A549 (cell line): ENCODE results near the gene SBF2. TPM values are rescaled to one million over a fixed set of nuclear protein-coding genes. Genes with fewer than 3 reads are reported as not detected.

ENCODE experiments used
- ATAC-seq, 2 experiments: fragments of 200-7000 bp in 1 of 2; fragments of >200 bp in 1 of 2; cut with Nextera tagmentation in 1 of 2; cut with Tn5 transposase in 1 of 2; 3 replicates each; pipeline versions ENCODE4 v1.8.0 to v1.9.1; 2018 to 2020; ENCODE audit warnings: mild to moderate bottlenecking in 1 of 2, moderate library complexity in 1 of 2
- CTCF ChIA-PET: fragments of 300-600 bp; sonication (Branson Sonifier 250); formaldehyde crosslinking; extraction: SDS; loops from one replicate; lab custom pipeline; 2021; ENCODE audit warnings: antibody characterized with exemption, inconsistent platforms; lab: Yijun Ruan, JAX
- POLR2A ChIA-PET: fragments of 350-600 bp; formaldehyde crosslinking; extraction: SDS; loops from one replicate; lab custom pipeline; 2021; ENCODE audit warnings: antibody characterized with exemption, inconsistent platforms; lab: Yijun Ruan, JAX
- DNase-seq, 2 experiments: peaks; one replicate each; pipeline versions ENCODE4 v3.0.0 to v3.0.0-alpha.2; 2011 to 2016; ENCODE audit warnings: low read depth in 1 of 2, low spot score in 1 of 2
- FAIRE-seq: peaks from 2 replicates; lab custom pipeline; 2011; peaks lifted over from hg19 to GRCh38; lab: Jason Lieb, UNC
- H3K27ac ChIP-seq, 2 experiments: fragments of >200 bp; sonication (Bioruptor Twin); formaldehyde crosslinking; 3 replicates each; pipeline ENCODE4 v1.5.1; 2016 to 2017
- H3K4me1 ChIP-seq: fragments of >200 bp; sonication (Bioruptor Twin); formaldehyde crosslinking; 3 replicates; pipeline ENCODE4 v1.6.1; 2016
- H3K4me2 ChIP-seq: fragments of >200 bp; sonication (Bioruptor Twin); formaldehyde crosslinking; 3 replicates; pipeline ENCODE4 v1.6.1; 2016
- H3K4me3 ChIP-seq: fragments of >200 bp; sonication (Bioruptor Twin); formaldehyde crosslinking; 3 replicates; pipeline ENCODE4 v1.5.1; 2016
- H3K9me3 ChIP-seq: fragments of >200 bp; sonication (Bioruptor Twin); formaldehyde crosslinking; 3 replicates; pipeline ENCODE4 v1.6.1; 2016
- BHLHE40 ChIP-seq: IDR thresholded peaks from 2 replicates; pipeline ENCODE4 v1.6.1; 2012; ENCODE audit warnings: low read depth, low read length, inconsistent platforms
- CBX8 ChIP-seq: fragments of 200-600 bp; sonication (generic); IDR thresholded peaks from 2 replicates; pipeline ENCODE4 v1.6.1; 2016
- EHF ChIP-seq: fragments of 250-450 bp; sonication (Bioruptor Pico); IDR thresholded peaks from 2 replicates; pipeline ENCODE4 v1.5.0; 2020; ENCODE audit warnings: mild to moderate bottlenecking
- FOSB ChIP-seq: fragments of 250-450 bp; sonication (Bioruptor Pico); IDR thresholded peaks from 2 replicates; pipeline ENCODE4 v1.5.0; 2020; ENCODE audit warnings: mild to moderate bottlenecking, moderate library complexity
- HMGXB4 ChIP-seq: fragments of 250-450 bp; sonication (Bioruptor Pico); IDR thresholded peaks from 2 replicates; pipeline ENCODE4 v1.5.0; 2021; ENCODE audit warnings: mild to moderate bottlenecking, moderate library complexity, borderline replicate concordance
- HOXA7 ChIP-seq: fragments of 250-450 bp; sonication (Bioruptor Pico); IDR thresholded peaks from 2 replicates; pipeline ENCODE4 v1.5.0; 2020; ENCODE audit warnings: mild to moderate bottlenecking, moderate library complexity
- HOXB13 ChIP-seq: fragments of 250-450 bp; sonication (Bioruptor Pico); IDR thresholded peaks from 2 replicates; pipeline ENCODE4 v1.5.0; 2020; ENCODE audit warnings: low read depth, mild to moderate bottlenecking, moderate library complexity
- HOXB5 ChIP-seq: fragments of 250-450 bp; sonication (Bioruptor Pico); IDR thresholded peaks from 2 replicates; pipeline ENCODE4 v1.5.0; 2020; ENCODE audit warnings: mild to moderate bottlenecking, moderate library complexity
- NFE2L2 ChIP-seq: fragments of 150-350 bp; conservative IDR thresholded peaks from 2 replicates; pipeline ENCODE4 v1.6.1; 2014; ENCODE audit warnings: low read length
- NR3C1 ChIP-seq: fragments of >200 bp; sonication (Bioruptor Twin); formaldehyde crosslinking; IDR thresholded peaks from 3 replicates; pipeline ENCODE4 v1.6.1; 2017
- PHF8 ChIP-seq: fragments of 200-600 bp; sonication (generic); IDR thresholded peaks from 2 replicates; pipeline ENCODE4 v1.6.1; 2016; ENCODE audit warnings: low read depth, mild to moderate bottlenecking, antibody characterized with exemption, moderate library complexity, borderline replicate concordance
- RARB ChIP-seq: fragments of 250-450 bp; sonication (Bioruptor Pico); IDR thresholded peaks from 2 replicates; pipeline ENCODE4 v1.8.0; 2021; ENCODE audit warnings: mild to moderate bottlenecking, moderate library complexity
- REST ChIP-seq: fragments of 200-600 bp; sonication (generic); IDR thresholded peaks from 2 replicates; pipeline ENCODE4 v1.6.1; 2016; ENCODE audit warnings: antibody characterized with exemption, mild to moderate bottlenecking, moderate library complexity
- WGBS: methylation state at CpG from one replicate; pipeline ENCODE4 v1.1.6; 2017; ENCODE audit errors: missing lambda C conversion rate; 5-methylcytosine and 5-hydroxymethylcytosine counted together
- polyA plus RNA-seq, 4 experiments: library from polyadenylated mRNA; depleted of rRNA in 3 of 4; stranded (reverse); fragments of >200 nt; fragmentation: RNase III in 1 of 4; extraction: RNeasy Plus Mini Kit Qiagen cat#74134 plus additional on column Dnase treatment in 1 of 4; gene quantifications; 2 replicates in 3 of 4; 3 replicates in 1 of 4; pipeline ENCODE4 v1.2.3, GENCODE V29; 2011 to 2017

The SBF2 gene
- polyA plus RNA-seq, 2 of the 4 experiments (the other 2 are of a cell fraction), result 11.1 to 49.6 TPM

- TF ChIP-seq EHF (CRISPR knock-in tag) (no peak), CBX8 (no peak), HOXB5 (peak; percentile 25; the same call in 1 of the 2 replicates), BHLHE40 (no peak)
Measured at GRCh38 chr11:9982796-9983579, 311.0 kb downstream of the SBF2 start (continued).

GRCh38 chr11:9982127-9982795, 311.8 kb downstream of the SBF2 start:
- DNase-seq (peak in 1 of 2 experiments; percentile 51), FAIRE-seq (no peak), ATAC-seq (peak; percentile 54 to 73; a peak in 4 of 6 replicates)
- Histone ChIP-seq H3K4me3 (peak overlapping the region; percentile 19; the same call in 1 of the 3 replicates), H3K4me2 (peak overlapping the region; percentile 77), H3K4me1 (peaks cover 44% of the 10 kb centered on the region), H3K27ac (peak overlapping the region; percentile 95), H3K9me3 (peaks cover 23% of the 10 kb centered on the region; the same call in 2 of the 3 replicates)
- ChIA-PET CTCF (interaction anchor here (0.6 to 4.4 kb wide), 13 partner anchors 10 to 384 kb away, joined by 3 to 39 read pairs (median 3); partner anchors contain the start of gene ADM), POLR2A (interaction anchor here (0.7 to 2.5 kb wide), 5 partner anchors 223 to 522 kb away, joined by 3 to 40 read pairs (median 9); partner anchors contain the start of genes ADM and ZNF143)
- 27% methylated on average over 6 of the region's 6 CpGs for WGBS
- TF ChIP-seq REST (no peak), NFE2L2 (no peak), HOXB13 (CRISPR knock-in tag) (0 out of 2 replicates have a peak, but pooled peaks have one; percentile 15), HMGXB4 (CRISPR knock-in tag) (no peak)
- TF ChIP-seq, all 56 proteins: peak for 1

GRCh38 chr11:9980931-9981330, 313.1 kb downstream of the SBF2 start:
- CTCF ChIA-PET, result interaction anchor here (4.4 kb wide), 1 partner anchor 8 kb away, joined by 39 read pairs; no protein-coding TSS in a partner anchor
- 64% methylated on average over 1 of the region's 1 CpG for WGBS

GRCh38 chr11:9977554-9977953, 316.5 kb downstream of the SBF2 start:
- FAIRE-seq, result no peak

More at GRCh38 chr11:9980931-9981330, 313.1 kb downstream of the SBF2 start:
- ATAC-seq (no peak), DNase-seq (no peak)
- Histone ChIP-seq H3K27ac (peak overlapping the region; percentile 72 to 95), H3K9me3 (peaks cover 21% of the 10 kb centered on the region; the same call in 2 of the 3 replicates)
- TF ChIP-seq RARB (CRISPR knock-in tag), result no peak
- 0 out of 2 replicates have a peak, but pooled peaks have one; percentile 32 for TF ChIP-seq FOSB (CRISPR knock-in tag)
- TF ChIP-seq, all 56 proteins: peak for 1
- H3K4me3 ChIP-seq, result no peak overlapping the region
- peak overlapping the region; percentile 77 for H3K4me2 ChIP-seq
- H3K4me1 ChIP-seq, result peaks cover 44% of the 10 kb centered on the region
- POLR2A ChIA-PET, result no interaction called here
- no peak for FAIRE-seq

More at GRCh38 chr11:9977554-9977953, 316.5 kb downstream of the SBF2 start:
- H3K9me3 ChIP-seq, result no peaks in the 10 kb centered on the region
- CTCF ChIA-PET, result no interaction called here
- peak overlapping the region in 1 of 2 experiments; percentile 36; a peak in 3 of 6 replicates for H3K27ac ChIP-seq
- ATAC-seq, result no peak
- 96% methylated on average over 1 of the region's 1 CpG for WGBS
- peaks cover 46% of the 10 kb centered on the region for H3K4me1 ChIP-seq
- POLR2A ChIA-PET, result no interaction called here
- TF ChIP-seq HOXB5 (no peak), HOXA7 (CRISPR knock-in tag) (no peak), PHF8 (no peak), NR3C1 (no peak)
- TF ChIP-seq, all 56 proteins: peak for 0
- Histone ChIP-seq H3K4me3 (no peak overlapping the region), H3K4me2 (no peak overlapping the region)
- DNase-seq, result no peak
